ENCODE results near the gene EHBP1. TPM values are rescaled to one million over a fixed set of nuclear protein-coding genes. Genes with fewer than 3 reads are reported as not detected.

Gene EHBP1
- polyA plus RNA-seq, 3 donors = 4.2 to 6.1 (median 6.0) TPM

DNA sequence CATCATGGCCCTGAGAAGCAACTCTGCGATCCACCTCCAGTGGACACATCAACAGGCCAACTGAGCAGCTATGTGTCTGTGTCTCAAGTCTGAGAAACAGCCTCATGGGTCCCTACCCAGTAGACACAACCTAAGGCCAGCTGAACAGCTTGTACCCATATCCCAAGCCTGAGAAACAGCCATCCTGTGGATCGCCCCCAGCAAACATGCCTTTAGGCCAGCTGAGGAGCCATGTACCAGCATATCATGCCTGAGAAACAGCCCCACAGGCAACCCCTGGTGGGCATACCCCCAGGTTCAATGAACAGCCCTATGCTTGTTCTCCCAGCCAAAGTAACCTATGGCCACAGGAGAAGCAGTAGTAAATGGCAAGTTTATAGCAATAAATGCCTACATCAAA is 218.4 kb downstream of the EHBP1 start:
- Mint-ChIP-seq H3K36me3 (peaks cover 3 to 9% of the 10 kb centered on the region in 2 donors), H3K4me1 (no peaks in the 10 kb centered on the region), H3K9me3 (peaks cover 20 to 45% (median 29%) of the 10 kb centered on the region in 7 donors), H3K27me3 (ENCODE audit: low read depth in 3 of 3) (no peaks in the 10 kb centered on the region), H3K4me3 (no peak overlapping the region), H3K27ac (peak overlapping the region in 1 of 7 donors; percentile 24)
- H4K20me1 ChIP-seq (ENCODE audit: insufficient read depth, low read length) = no peaks in the 10 kb centered on the region
- WGBS (ENCODE audit: insufficient coverage) = 95% methylated on average over 2 of the region's 2 CpGs
- H3K4me3 ChIP-seq (replicated peaks in 1 of 3; ENCODE audit: low read depth in 2 of 3, low read length in 3 of 3) = no peak overlapping the region
- no peaks in the 10 kb centered on the region for H3K4me1 ChIP-seq (ENCODE audit: control insufficient read depth in 1 of 2, insufficient read depth in 2 of 2, low read length in 2 of 2)
- no peak for DNase-seq
- H3K27me3 ChIP-seq (ENCODE audit: control insufficient read depth in 2 of 2, insufficient read depth in 2 of 2, low read length in 2 of 2) = no peaks in the 10 kb centered on the region
- H3K9ac ChIP-seq (ENCODE audit: insufficient read depth, low read length, poor library complexity, severe bottlenecking) = no peak overlapping the region
- TF ChIP-seq CTCF (IDR thresholded peaks at IDR 0.05) = no peak
- no peak overlapping the region for H2AFZ ChIP-seq (ENCODE audit: insufficient read depth, low read depth, low read length, poor library complexity, severe bottlenecking)
- H3K36me3 ChIP-seq (replicated peaks in 1 of 2; ENCODE audit: control insufficient read depth in 1 of 2, insufficient read depth in 2 of 2, low read length in 2 of 2) = no peaks in the 10 kb centered on the region
- peaks cover 27% of the 10 kb centered on the region in 2 donors for H3K9me3 ChIP-seq (replicated peaks in 1 of 2; ENCODE audit: control insufficient read depth in 1 of 2, insufficient read depth in 1 of 2, low read length in 2 of 2)
- no peaks in the 10 kb centered on the region for H3K79me2 ChIP-seq (ENCODE audit: insufficient read depth, low read length)
- no peak overlapping the region for H3K27ac ChIP-seq (ENCODE audit: low read depth in 1 of 2, low read length in 2 of 2)
- intact Hi-C loops (cut with micrococcal nuclease) = no loop called here
- H3K4me2 ChIP-seq (replicated peaks; ENCODE audit: extremely low read depth, low read length, poor library complexity, severe bottlenecking) = no peak overlapping the region

GRCh38 chr2:62928015-62928414 is 222.5 kb downstream of the EHBP1 start:
- no peak overlapping the region for H2AFZ ChIP-seq (ENCODE audit: insufficient read depth, low read depth, low read length, poor library complexity, severe bottlenecking)
- H3K36me3 Mint-ChIP-seq = peaks cover 1 to 2% of the 10 kb centered on the region in 2 donors
- H3K4me1 ChIP-seq (ENCODE audit: control insufficient read depth in 1 of 2, insufficient read depth in 2 of 2, low read length in 2 of 2) = no peaks in the 10 kb centered on the region
- no peak for TF ChIP-seq CTCF (IDR thresholded peaks at IDR 0.05)
- H3K27ac ChIP-seq (ENCODE audit: low read depth in 1 of 2, low read length in 2 of 2) = no peak overlapping the region
- no peak overlapping the region for H3K4me2 ChIP-seq (replicated peaks; ENCODE audit: extremely low read depth, low read length, poor library complexity, severe bottlenecking)
- no peak overlapping the region for H3K9ac ChIP-seq (ENCODE audit: insufficient read depth, low read length, poor library complexity, severe bottlenecking)
- WGBS (ENCODE audit: insufficient coverage) = no CpG with 5 or more reads among the region's 2 CpGs
- H3K27me3 ChIP-seq (ENCODE audit: control insufficient read depth in 2 of 2, insufficient read depth in 2 of 2, low read length in 2 of 2) = no peaks in the 10 kb centered on the region
- H3K4me3 Mint-ChIP-seq = no peak overlapping the region
- H3K27ac Mint-ChIP-seq = no peak overlapping the region
- H4K20me1 ChIP-seq (ENCODE audit: insufficient read depth, low read length) = no peaks in the 10 kb centered on the region
- no peaks in the 10 kb centered on the region for H3K79me2 ChIP-seq (ENCODE audit: insufficient read depth, low read length)
- no peaks in the 10 kb centered on the region for H3K27me3 Mint-ChIP-seq (ENCODE audit: low read depth in 3 of 3)
- intact Hi-C loops (cut with micrococcal nuclease) = no loop called here
- no peaks in the 10 kb centered on the region for H3K4me1 Mint-ChIP-seq
- peaks cover 11 to 19% of the 10 kb centered on the region in 2 donors for H3K9me3 ChIP-seq (replicated peaks in 1 of 2; ENCODE audit: control insufficient read depth in 1 of 2, insufficient read depth in 1 of 2, low read length in 2 of 2)
- no peak for DNase-seq
- H3K9me3 Mint-ChIP-seq = peaks cover 9 to 21% (median 15%) of the 10 kb centered on the region in 7 donors
- no peaks in the 10 kb centered on the region for H3K36me3 ChIP-seq (replicated peaks in 1 of 2; ENCODE audit: control insufficient read depth in 1 of 2, insufficient read depth in 2 of 2, low read length in 2 of 2)
- no peak overlapping the region for H3K4me3 ChIP-seq (replicated peaks in 1 of 3; ENCODE audit: low read depth in 2 of 3, low read length in 3 of 3)

Data from CD14-positive monocyte (primary cell).